ENCODE results near the gene SUGCT.
A peak's percentile ranks its signal among the peaks of the same experiment; 100 is the strongest.
"Not testable (repeated sequence)": the region's sequence is repeated elsewhere in the genome, so short reads cannot be mapped to it uniquely, and the experiment has no call there.

Gene SUGCT

DNA sequence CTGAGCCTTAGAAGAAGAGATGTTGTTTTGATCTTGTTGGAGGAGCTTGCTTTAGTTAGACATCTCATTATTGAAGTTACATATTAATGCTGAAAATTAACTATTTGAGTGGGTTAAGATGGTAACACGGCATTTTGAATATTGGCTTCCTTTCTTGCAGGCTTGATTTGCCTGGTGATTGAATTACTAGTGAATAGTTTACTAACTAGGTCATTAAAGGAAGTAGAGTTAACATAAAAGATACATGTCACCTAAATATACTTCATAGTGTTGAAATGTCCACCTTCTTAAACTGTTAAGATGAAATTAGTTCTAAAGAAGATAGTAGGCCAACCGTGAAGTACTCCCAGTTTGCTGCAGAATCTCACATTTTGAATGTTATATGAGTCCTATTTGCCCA lies 18.9 kb upstream of the SUGCT start:
- Histone ChIP-seq H3K36me3 (ENCODE audit: control insufficient read depth, low read depth, low read length) (no peaks in the 10 kb centered on the region), H3K27ac (ENCODE audit: low read length) (no peak overlapping the region), H3K4me3 (ENCODE audit: low read length) (no peak overlapping the region), H3K27me3 (ENCODE audit: control insufficient read depth, insufficient read depth, low read length) (no peaks in the 10 kb centered on the region), H3K9me3 (ENCODE audit: control insufficient read depth, low read depth, low read length) (no peaks in the 10 kb centered on the region), H3K9ac (ENCODE audit: low read length) (no peak overlapping the region), H3K4me1 (ENCODE audit: control insufficient read depth, low read depth, low read length) (no peaks in the 10 kb centered on the region)

DNA sequence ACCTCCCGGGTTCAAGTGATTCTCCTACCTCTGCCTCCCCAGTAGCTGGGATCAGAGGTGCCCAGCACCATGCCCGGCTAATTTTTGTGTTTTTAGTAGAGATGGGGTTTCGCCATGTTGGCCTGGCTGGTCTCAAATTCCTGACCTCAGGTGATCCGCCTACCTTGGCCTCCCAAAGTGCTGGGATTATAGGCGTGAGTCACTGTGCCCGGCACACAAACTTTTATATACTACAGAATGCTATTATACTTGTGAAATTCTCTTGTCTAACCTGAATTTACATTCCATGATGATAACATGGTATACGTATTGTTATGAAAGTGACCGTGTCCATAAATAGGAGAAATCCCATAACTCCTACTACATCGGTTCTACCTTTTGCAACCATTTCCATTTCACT lies 17.6 kb upstream of the SUGCT start:
- H3K9ac ChIP-seq (ENCODE audit: low read length); H3K27me3 ChIP-seq (ENCODE audit: control insufficient read depth, insufficient read depth, low read length); H3K36me3 ChIP-seq (ENCODE audit: control insufficient read depth, low read depth, low read length); H3K4me3 ChIP-seq (ENCODE audit: low read length); H3K27ac ChIP-seq (ENCODE audit: low read length); H3K4me1 ChIP-seq (ENCODE audit: control insufficient read depth, low read depth, low read length); H3K9me3 ChIP-seq (ENCODE audit: control insufficient read depth, low read depth, low read length): not testable (repeated sequence)

DNA sequence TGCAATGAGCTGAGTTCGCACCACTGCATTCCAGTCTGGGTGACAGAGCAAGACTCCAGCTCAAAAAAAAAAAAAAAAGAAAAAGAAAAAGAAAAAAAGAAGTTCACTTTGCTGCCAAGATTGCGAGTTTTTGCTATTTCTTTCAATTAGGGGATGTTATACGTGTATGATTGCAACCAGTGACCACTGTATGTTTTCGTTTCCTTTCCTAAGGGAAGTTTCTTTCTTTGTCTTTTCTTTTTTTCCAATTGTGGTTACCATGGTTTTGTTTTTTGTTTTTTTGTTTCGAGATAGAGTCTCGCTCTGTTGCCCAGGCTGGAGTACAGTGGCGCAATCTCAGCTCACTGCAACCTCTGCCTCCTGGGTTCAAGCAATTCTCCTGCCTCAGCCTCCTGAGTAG lies 16.6 kb upstream of the SUGCT start:
- not testable (repeated sequence) for H3K36me3 ChIP-seq (ENCODE audit: control insufficient read depth, low read depth, low read length); H3K9ac ChIP-seq (ENCODE audit: low read length); H3K27ac ChIP-seq (ENCODE audit: low read length); H3K4me1 ChIP-seq (ENCODE audit: control insufficient read depth, low read depth, low read length); H3K4me3 ChIP-seq (ENCODE audit: low read length); H3K27me3 ChIP-seq (ENCODE audit: control insufficient read depth, insufficient read depth, low read length); H3K9me3 ChIP-seq (ENCODE audit: control insufficient read depth, low read depth, low read length)

DNA sequence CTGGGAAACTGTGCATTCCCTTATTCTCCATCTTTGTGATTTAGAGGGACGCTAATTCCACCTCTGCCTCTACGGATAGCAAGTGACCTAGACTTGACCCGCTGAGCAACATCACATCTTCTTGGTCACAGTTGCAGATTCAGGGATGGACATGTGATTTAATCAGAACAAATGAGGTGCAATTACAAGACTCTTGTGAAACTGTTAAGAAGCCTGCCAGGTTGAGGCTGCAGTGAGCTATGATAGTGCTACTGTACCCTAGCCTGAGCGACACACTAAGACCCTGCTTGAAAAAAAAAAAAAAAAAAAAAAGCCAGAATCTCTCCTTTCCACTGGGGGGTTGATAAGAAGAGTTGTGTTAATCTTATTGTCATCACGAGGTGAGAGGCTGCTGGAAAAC lies 14.8 kb upstream of the SUGCT start:
- no peak overlapping the region for H3K9ac ChIP-seq (ENCODE audit: low read length)
- no peaks in the 10 kb centered on the region for H3K4me1 ChIP-seq (ENCODE audit: control insufficient read depth, low read depth, low read length)
- no peak overlapping the region for H3K27ac ChIP-seq (ENCODE audit: low read length)
- H3K4me3 ChIP-seq (ENCODE audit: low read length): no peak overlapping the region
- no peaks in the 10 kb centered on the region for H3K36me3 ChIP-seq (ENCODE audit: control insufficient read depth, low read depth, low read length)
- no peaks in the 10 kb centered on the region for H3K9me3 ChIP-seq (ENCODE audit: control insufficient read depth, low read depth, low read length)
- no peaks in the 10 kb centered on the region for H3K27me3 ChIP-seq (ENCODE audit: control insufficient read depth, insufficient read depth, low read length)

DNA sequence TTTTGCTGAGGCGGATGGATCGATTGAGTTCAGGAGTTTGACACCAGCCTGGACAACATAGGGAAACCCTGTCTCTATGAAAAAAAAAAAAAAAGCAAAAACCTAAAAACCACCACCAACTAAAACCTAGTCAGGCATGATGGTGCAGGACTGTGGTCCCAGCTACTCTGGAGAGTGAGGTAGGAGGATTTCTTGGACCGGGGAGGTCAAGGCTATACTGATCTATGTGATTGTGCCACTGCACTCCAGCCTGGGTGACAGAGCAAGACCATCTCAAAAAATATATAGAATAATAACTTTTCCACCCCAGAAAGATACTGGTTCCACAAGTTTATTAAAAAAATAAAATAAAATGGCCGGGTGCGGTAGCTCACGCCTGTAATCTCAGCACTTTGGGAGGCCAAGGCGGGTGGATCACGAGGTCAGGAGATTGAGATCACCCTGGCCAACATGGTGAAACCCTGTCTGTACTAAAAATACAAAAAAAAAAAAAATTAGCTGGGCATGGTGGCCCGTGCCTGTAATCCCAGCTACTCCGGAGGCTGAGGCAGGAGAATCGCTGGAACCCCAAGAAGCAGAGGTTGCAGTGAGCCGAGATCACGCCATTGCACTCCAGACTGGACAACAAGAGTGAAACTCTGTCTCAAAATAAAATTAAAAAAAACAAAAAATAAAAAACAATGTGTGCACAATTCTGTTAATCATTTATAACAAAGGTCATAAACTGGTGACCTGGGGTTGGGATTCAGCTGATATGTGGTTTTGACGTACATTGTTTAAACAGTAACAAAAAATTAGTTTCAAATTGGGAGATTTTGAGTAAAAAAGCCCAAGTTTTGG lies 12.5 kb upstream of the SUGCT start:
- not testable (repeated sequence) for H3K27ac ChIP-seq (ENCODE audit: low read length); H3K4me3 ChIP-seq (ENCODE audit: low read length); H3K4me1 ChIP-seq (ENCODE audit: control insufficient read depth, low read depth, low read length); H3K9ac ChIP-seq (ENCODE audit: low read length); H3K27me3 ChIP-seq (ENCODE audit: control insufficient read depth, insufficient read depth, low read length); H3K36me3 ChIP-seq (ENCODE audit: control insufficient read depth, low read depth, low read length); H3K9me3 ChIP-seq (ENCODE audit: control insufficient read depth, low read depth, low read length)

DNA sequence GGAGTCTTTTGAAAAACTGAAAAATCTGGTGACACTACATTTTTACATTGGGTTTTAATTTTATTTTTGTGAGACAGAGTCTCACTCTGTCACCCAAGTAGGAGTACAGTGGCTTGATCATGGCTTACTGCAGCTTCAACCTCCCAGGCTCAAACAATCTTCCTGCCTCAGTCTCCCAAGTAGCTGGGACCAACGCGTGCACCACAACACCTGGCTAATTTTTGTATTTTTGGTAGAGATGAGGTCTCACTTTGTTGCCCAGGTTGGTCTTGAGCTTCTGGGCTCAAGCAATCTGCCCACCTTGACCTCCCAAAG lies 11.9 kb upstream of the SUGCT start:
- Histone ChIP-seq H3K4me1 (ENCODE audit: control insufficient read depth, low read depth, low read length) (no peaks in the 10 kb centered on the region), H3K4me3 (ENCODE audit: low read length) (no peak overlapping the region), H3K9me3 (ENCODE audit: control insufficient read depth, low read depth, low read length) (no peaks in the 10 kb centered on the region), H3K9ac (ENCODE audit: low read length) (no peak overlapping the region), H3K27ac (ENCODE audit: low read length) (no peak overlapping the region), H3K36me3 (ENCODE audit: control insufficient read depth, low read depth, low read length) (no peaks in the 10 kb centered on the region), H3K27me3 (ENCODE audit: control insufficient read depth, insufficient read depth, low read length) (no peaks in the 10 kb centered on the region)

DNA sequence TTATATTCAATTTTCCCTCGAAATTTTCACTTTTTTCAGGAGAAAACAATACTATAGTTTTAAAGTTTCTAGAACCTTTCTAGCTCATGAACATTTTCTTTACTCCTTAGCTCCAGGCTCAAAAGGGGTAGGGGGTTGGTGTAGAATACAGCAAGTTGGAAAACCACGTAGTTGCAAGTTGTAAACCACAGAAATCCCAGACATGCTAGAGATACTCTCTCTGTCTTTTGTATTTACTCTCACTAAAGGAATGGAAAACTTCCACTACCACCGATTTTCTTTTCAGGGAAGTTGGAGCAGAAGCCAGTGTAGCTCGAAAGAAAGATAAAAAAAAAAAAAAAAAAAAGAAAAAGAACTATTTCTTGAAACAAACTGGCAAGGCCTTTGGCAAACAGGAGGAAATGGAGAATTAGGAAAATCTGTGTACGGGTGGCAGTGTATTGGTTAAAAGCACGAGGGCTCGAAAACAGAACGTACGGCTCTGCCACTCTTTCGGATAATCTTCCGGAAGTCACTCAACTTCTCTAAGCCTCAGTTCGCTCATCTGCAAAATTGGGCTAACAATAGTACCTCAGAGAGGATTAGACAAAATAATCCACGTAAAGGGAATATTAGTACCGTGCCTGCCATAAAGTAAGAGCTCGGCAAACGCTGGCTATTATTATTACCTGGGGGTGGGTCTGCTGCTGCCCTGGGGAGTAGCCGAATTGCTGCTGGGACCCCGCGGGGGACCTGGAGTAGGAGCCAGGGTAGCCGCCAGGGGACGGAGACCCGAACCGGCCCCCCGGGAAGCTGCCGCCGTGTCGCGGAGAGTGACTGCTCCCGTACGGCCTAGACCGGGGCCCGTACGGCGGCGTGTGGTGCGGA lies 1.0 kb upstream of the SUGCT start:
- H3K27ac ChIP-seq (ENCODE audit: low read length): peak overlapping the region; percentile 60
- peaks cover 9% of the 10 kb centered on the region for H3K4me1 ChIP-seq (ENCODE audit: control insufficient read depth, low read depth, low read length)
- H3K27me3 ChIP-seq (ENCODE audit: control insufficient read depth, insufficient read depth, low read length): peaks cover 17% of the 10 kb centered on the region
- peak overlapping the region; percentile 88 for H3K9ac ChIP-seq (ENCODE audit: low read length)
- peaks cover 5% of the 10 kb centered on the region for H3K36me3 ChIP-seq (ENCODE audit: control insufficient read depth, low read depth, low read length)
- peak overlapping the region; percentile 95 for H3K4me3 ChIP-seq (ENCODE audit: low read length)
- no peaks in the 10 kb centered on the region for H3K9me3 ChIP-seq (ENCODE audit: control insufficient read depth, low read depth, low read length)

DNA sequence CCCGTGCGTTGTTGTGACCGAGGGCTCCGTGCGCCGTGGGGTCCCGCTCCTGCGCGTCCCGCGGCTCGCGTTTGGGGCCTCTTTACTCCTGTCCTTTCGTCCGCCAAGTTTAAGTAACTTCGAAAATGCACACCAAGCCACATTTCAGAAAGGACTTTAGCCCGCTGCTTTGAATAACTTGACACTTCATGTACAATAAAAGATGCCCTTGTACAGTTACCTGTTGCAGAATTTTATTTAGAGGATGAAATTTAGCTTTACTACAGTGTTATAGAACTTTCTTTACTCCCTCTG lies 459 bp downstream of the SUGCT start:
- peak overlapping the region; percentile 88 for H3K9ac ChIP-seq (ENCODE audit: low read length)
- peak overlapping the region; percentile 95 for H3K4me3 ChIP-seq (ENCODE audit: low read length)
- H3K36me3 ChIP-seq (ENCODE audit: control insufficient read depth, low read depth, low read length): peaks cover 5% of the 10 kb centered on the region
- H3K27ac ChIP-seq (ENCODE audit: low read length): no peak overlapping the region
- no peaks in the 10 kb centered on the region for H3K9me3 ChIP-seq (ENCODE audit: control insufficient read depth, low read depth, low read length)
- H3K4me1 ChIP-seq (ENCODE audit: control insufficient read depth, low read depth, low read length): peaks cover 9% of the 10 kb centered on the region
- H3K27me3 ChIP-seq (ENCODE audit: control insufficient read depth, insufficient read depth, low read length): peaks cover 17% of the 10 kb centered on the region

DNA sequence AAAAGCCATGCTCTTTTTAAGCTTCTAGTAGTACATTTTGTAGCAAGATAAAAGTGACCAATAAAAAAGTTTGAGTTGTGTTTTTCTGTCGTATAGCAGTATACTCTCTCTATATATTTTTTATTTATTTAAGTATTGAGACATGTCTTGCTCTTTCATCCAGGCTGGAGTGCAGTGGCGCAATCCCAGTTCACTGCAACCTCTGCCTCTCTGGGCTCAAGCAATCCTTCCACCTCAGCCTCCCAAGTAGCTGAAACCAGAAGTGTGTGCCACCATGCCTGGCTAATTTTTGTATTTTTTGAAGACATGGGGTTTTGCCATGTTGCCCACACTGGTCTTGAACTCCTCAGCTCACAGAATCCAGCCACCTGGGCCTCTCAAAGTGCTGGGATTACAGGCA lies 2.8 kb downstream of the SUGCT start:
- no peak overlapping the region for H3K4me3 ChIP-seq (ENCODE audit: low read length)
- peaks cover 2% of the 10 kb centered on the region for H3K36me3 ChIP-seq (ENCODE audit: control insufficient read depth, low read depth, low read length)
- peaks cover 9% of the 10 kb centered on the region for H3K4me1 ChIP-seq (ENCODE audit: control insufficient read depth, low read depth, low read length)
- peaks cover 17% of the 10 kb centered on the region for H3K27me3 ChIP-seq (ENCODE audit: control insufficient read depth, insufficient read depth, low read length)
- no peaks in the 10 kb centered on the region for H3K9me3 ChIP-seq (ENCODE audit: control insufficient read depth, low read depth, low read length)
- no peak overlapping the region for H3K27ac ChIP-seq (ENCODE audit: low read length)
- H3K9ac ChIP-seq (ENCODE audit: low read length): no peak overlapping the region

DNA sequence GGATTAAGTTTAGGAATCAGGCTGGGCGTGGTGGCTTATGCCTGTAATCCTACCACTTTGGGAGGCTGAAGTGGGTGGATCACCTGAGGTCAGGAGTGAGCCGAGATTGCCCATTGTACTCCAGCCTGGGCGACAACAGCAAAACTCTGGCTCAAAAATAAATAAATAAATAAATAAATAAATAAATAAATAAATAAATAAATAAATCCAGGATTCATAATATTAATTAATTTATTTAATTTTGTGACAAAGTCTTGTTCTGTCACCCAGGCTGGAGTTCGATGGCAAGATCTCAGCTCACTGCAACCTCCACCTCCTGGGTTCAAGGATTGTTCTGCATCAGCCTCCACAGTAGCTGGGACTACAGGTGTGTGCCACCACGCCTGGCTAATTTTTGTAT lies 4.2 kb downstream of the SUGCT start:
- no peaks in the 10 kb centered on the region for H3K9me3 ChIP-seq (ENCODE audit: control insufficient read depth, low read depth, low read length)
- H3K4me3 ChIP-seq (ENCODE audit: low read length): no peak overlapping the region
- H3K27me3 ChIP-seq (ENCODE audit: control insufficient read depth, insufficient read depth, low read length): peaks cover 17% of the 10 kb centered on the region
- H3K27ac ChIP-seq (ENCODE audit: low read length): no peak overlapping the region
- H3K4me1 ChIP-seq (ENCODE audit: control insufficient read depth, low read depth, low read length): no peaks in the 10 kb centered on the region
- H3K9ac ChIP-seq (ENCODE audit: low read length): no peak overlapping the region
- no peaks in the 10 kb centered on the region for H3K36me3 ChIP-seq (ENCODE audit: control insufficient read depth, low read depth, low read length)

DNA sequence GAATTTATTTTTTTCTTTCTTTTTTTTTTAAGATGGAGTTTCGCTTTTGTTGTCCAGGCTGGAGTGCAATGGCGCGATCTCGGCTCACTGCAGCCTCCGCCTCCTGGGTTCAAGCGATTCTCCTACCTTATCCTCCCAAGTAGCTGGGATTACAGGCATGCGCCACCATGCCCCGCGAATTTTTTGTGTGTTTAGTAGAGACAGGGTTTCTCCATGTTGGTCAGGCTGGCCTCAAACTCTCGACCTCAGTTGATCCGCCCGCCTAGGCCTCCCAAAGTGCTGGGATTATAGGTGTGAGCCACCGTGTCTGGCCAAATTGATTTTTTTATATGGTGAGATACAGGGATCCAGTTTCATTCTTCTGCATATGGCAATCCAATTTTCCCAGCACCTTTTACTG lies 5.1 kb downstream of the SUGCT start:
- H3K27me3 ChIP-seq (ENCODE audit: control insufficient read depth, insufficient read depth, low read length): peaks cover 17% of the 10 kb centered on the region
- H3K9me3 ChIP-seq (ENCODE audit: control insufficient read depth, low read depth, low read length); H3K9ac ChIP-seq (ENCODE audit: low read length); H3K4me1 ChIP-seq (ENCODE audit: control insufficient read depth, low read depth, low read length); H3K36me3 ChIP-seq (ENCODE audit: control insufficient read depth, low read depth, low read length); H3K27ac ChIP-seq (ENCODE audit: low read length); H3K4me3 ChIP-seq (ENCODE audit: low read length): not testable (repeated sequence)

DNA sequence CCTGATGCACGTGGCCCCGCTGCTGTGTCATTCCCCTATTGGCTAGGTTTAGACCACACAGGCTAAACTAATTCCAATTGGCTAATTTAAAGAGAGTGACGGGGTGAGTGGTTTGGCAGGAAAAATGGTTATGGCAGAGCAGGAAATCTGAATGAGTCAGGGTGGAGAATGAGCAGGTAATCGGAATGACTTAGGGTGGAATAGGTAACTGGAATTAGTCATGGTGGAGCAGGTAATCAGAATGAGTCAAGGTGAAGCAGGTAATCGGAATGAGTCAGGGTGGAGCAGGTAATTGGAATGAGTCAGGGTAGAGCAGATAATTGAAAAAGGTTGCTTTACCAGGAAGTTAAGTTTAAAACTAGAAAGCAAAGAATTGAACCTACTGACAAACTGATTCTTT lies 7.1 kb downstream of the SUGCT start:
- H3K4me1 ChIP-seq (ENCODE audit: control insufficient read depth, low read depth, low read length); H3K27ac ChIP-seq (ENCODE audit: low read length); H3K9me3 ChIP-seq (ENCODE audit: control insufficient read depth, low read depth, low read length); H3K9ac ChIP-seq (ENCODE audit: low read length); H3K36me3 ChIP-seq (ENCODE audit: control insufficient read depth, low read depth, low read length); H3K4me3 ChIP-seq (ENCODE audit: low read length); H3K27me3 ChIP-seq (ENCODE audit: control insufficient read depth, insufficient read depth, low read length): not testable (repeated sequence)
